Esophagus (tissue), 2 donors: ENCODE results near the gene TMC3. TPM values are rescaled to one million over a fixed set of nuclear protein-coding genes. Genes with fewer than 3 reads are reported as not detected.
"Not testable (repeated sequence)": the region's sequence is repeated elsewhere in the genome, so short reads cannot be mapped to it uniquely, and the experiment has no call there.

Experiments used
- H3K27ac ChIP-seq, 2 donors: one replicate each; pipeline ENCODE4 v1.5.1; 2013; ENCODE audit warnings: low read depth in 2 of 2, mild to moderate bottlenecking in 2 of 2, inconsistent platforms in 1 of 2, low read length in 1 of 2, moderate library complexity in 1 of 2
- H3K27me3 ChIP-seq, 2 donors: one replicate each; pipeline ENCODE4 v1.6.1; 2013; ENCODE audit warnings: low read length in 2 of 2, control low read depth in 1 of 2, mild to moderate bottlenecking in 1 of 2; ENCODE audit not compliant: insufficient read depth in 2 of 2, control insufficient read depth in 1 of 2
- H3K36me3 ChIP-seq, 2 donors: one replicate each; pipeline ENCODE4 v1.6.1; 2013; ENCODE audit warnings: low read length in 1 of 2; ENCODE audit not compliant: control insufficient read depth in 2 of 2, insufficient read depth in 2 of 2
- H3K4me1 ChIP-seq, 2 donors: one replicate each; pipeline ENCODE4 v1.6.1; 2013; ENCODE audit warnings: low read length in 1 of 2; ENCODE audit not compliant: control insufficient read depth in 2 of 2, insufficient read depth in 2 of 2
- H3K4me3 ChIP-seq, 2 donors: one replicate each; pipeline ENCODE4 v1.5.1; 2013; ENCODE audit warnings: low read length in 2 of 2, mild to moderate bottlenecking in 2 of 2, low read depth in 1 of 2, moderate library complexity in 1 of 2
- H3K9me3 ChIP-seq, 2 donors: one replicate each; pipeline ENCODE4 v1.6.1; 2013; ENCODE audit warnings: mild to moderate bottlenecking in 2 of 2, low read depth in 1 of 2, low read length in 1 of 2, moderate library complexity in 1 of 2; ENCODE audit not compliant: control insufficient read depth in 2 of 2, insufficient read depth in 1 of 2
- WGBS, 2 donors: extraction: QIAGEN DNeasy Blood & Tissue Kit; methylation state at CpG; one replicate each; pipeline ENCODE4 v1.1.7; 2013; 5-methylcytosine and 5-hydroxymethylcytosine counted together
- polyA plus RNA-seq, 2 donors: library from polyadenylated mRNA; stranded (reverse); fragments of 200-250 nt; gene quantifications; one replicate each; pipeline ENCODE4 v1.2.3, GENCODE V29; 2013
- donor health status: healthy with polysubstance abuse.
- donor health status: Bipolar disorder and iron deficiency.

Gene TMC3
- polyA plus RNA-seq, 2 donors, result not detected

DNA sequence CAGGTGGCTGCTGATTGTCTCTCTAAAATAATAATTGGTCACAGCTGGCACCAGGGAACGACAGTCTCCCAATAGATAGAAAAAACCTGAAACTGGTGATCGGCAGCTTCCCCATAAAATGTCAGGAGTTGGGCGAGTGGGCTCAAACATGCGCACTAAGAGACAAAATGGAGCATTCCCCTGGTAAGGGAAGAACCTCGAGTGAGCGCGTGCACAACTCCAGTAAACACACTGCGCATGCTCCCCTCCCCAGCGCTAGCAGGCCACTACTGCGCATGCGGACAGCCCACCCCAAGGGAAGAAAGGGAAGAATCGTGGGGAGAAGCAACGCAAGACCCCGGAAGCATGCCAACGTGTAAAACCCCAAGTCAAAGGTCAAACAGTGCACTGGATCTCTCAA, 42.4 kb downstream of the TMC3 start:
- H3K36me3 ChIP-seq, result no peaks in the 10 kb centered on the region
- H3K4me3 ChIP-seq, result no peak overlapping the region
- no peaks in the 10 kb centered on the region for H3K4me1 ChIP-seq
- no peaks in the 10 kb centered on the region for H3K9me3 ChIP-seq
- no peak overlapping the region for H3K27ac ChIP-seq
- H3K27me3 ChIP-seq, result no peaks in the 10 kb centered on the region
- 91 to 92% methylated on average over 15 of the region's 15 CpGs for WGBS, 2 donors

DNA sequence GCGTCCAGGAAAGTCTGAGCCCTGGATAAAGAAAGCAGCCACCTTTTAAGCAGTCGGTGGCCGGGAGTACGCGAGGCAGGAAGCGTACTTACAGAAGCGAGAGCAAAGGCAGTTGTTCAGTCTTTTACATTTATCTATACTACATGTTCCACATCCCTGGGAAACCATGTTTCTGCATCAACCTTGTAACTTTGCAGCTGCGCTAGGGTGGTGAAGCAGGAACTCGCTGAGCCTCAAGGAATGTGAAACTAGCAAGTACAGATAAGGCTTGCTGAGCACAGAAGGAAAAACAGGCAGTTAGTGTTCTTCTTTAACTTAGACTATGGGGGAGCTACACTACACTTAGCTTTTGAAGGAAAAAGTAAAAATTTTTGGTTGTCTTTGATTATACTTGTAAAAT, 42.9 kb downstream of the TMC3 start:
- not testable (repeated sequence) for H3K36me3 ChIP-seq

DNA sequence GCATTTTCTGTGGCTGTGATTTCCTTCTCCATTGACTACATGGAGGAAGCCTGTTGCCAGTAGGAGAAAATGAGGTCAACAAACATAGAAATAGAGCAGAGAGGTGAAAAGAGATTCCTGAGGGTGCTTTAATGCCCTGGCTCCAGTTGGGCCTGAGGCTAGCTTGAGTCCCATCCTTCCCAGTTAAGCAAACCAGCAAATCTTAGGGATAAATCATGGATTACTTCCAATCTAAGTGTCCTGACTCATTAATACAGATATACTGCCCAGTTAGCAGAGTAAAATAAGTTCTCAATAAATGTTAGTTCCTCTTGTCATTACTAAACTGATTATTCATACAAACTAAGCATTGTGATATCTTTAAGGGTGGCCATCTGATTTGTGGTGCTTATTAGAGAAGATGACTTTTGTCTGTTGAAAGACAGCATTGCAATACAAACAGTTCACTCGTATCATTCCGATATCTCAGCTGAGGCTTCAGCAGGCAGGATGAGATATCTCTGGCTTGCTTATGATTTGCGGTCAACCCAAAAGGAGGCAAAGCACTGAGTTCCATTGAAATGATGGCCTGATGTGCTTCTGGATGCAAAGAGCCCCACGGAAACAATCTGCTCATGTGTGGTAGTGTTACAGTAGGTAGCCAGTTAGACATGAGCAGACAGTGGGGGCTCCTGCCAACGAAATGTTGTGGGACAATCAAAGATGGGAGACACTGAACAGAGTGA, 43.5 kb downstream of the TMC3 start:
- no peaks in the 10 kb centered on the region for H3K4me1 ChIP-seq
- no peaks in the 10 kb centered on the region for H3K27me3 ChIP-seq
- H3K36me3 ChIP-seq, result no peaks in the 10 kb centered on the region
- H3K27ac ChIP-seq, result no peak overlapping the region
- H3K4me3 ChIP-seq, result no peak overlapping the region
- WGBS, 2 donors, result 82 to 93% methylated on average over 5 of the region's 5 CpGs
- no peaks in the 10 kb centered on the region for H3K9me3 ChIP-seq

More for the DNA sequence above, 42.9 kb downstream of the TMC3 start:
- 79 to 87% methylated on average over 9 of the region's 9 CpGs for WGBS, 2 donors
- H3K9me3 ChIP-seq, H3K4me3 ChIP-seq, H3K27ac ChIP-seq, H3K4me1 ChIP-seq, H3K27me3 ChIP-seq: not testable (repeated sequence)

DNA sequence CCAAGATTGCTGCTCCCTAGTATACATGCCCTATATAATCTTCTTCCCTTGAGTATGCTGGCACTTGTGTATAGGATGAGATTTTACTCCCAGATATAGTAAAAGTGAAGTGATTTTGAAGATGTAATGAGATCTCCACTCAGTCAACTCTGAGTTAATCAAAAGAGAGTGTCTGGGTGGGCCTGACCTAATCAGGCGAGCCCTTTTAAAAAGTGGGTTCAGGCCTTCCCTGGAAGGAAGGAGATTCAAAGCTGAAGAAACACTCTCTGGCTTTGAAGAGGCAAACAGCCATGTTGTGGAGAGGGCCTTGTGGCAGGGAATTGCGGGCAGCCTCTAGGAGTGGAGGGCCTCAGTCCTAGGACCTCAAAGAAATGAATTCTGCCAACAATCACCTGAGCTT, 44.6 kb downstream of the TMC3 start:
- Histone ChIP-seq H3K36me3 (no peaks in the 10 kb centered on the region), H3K9me3 (no peaks in the 10 kb centered on the region), H3K4me3 (no peak overlapping the region), H3K27ac (no peak overlapping the region), H3K4me1 (peaks cover 0 to 4% of the 10 kb centered on the region in 2 donors), H3K27me3 (no peaks in the 10 kb centered on the region)
- WGBS, 2 donors, result 95 to 98% methylated on average over 2 of the region's 2 CpGs

DNA sequence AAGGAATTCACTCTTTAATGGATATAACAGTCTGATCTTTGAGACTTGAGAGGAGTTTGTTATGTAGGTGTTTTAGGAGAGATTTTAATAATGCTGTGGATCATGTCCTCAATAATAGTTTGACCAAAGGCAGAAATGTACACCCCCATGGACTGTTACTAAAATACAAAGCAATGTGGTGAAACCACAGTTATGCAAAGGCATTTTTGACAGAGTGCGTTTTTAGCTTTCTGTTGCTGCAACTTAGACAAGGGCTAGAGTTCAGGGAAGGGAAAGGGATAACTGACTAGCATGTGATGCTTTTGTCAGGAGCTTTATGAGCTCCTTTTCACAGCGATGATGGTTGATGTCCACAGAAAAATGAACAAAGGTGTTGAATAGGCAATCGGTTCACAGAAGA, 46.5 kb downstream of the TMC3 start:
- no peaks in the 10 kb centered on the region for H3K27me3 ChIP-seq
- 84 to 88% methylated on average over 3 of the region's 3 CpGs for WGBS, 2 donors
- H3K4me3 ChIP-seq, result no peak overlapping the region
- H3K27ac ChIP-seq, result no peak overlapping the region
- no peaks in the 10 kb centered on the region for H3K9me3 ChIP-seq
- peaks cover 0 to 4% of the 10 kb centered on the region in 2 donors for H3K4me1 ChIP-seq
- H3K36me3 ChIP-seq, result no peaks in the 10 kb centered on the region

DNA sequence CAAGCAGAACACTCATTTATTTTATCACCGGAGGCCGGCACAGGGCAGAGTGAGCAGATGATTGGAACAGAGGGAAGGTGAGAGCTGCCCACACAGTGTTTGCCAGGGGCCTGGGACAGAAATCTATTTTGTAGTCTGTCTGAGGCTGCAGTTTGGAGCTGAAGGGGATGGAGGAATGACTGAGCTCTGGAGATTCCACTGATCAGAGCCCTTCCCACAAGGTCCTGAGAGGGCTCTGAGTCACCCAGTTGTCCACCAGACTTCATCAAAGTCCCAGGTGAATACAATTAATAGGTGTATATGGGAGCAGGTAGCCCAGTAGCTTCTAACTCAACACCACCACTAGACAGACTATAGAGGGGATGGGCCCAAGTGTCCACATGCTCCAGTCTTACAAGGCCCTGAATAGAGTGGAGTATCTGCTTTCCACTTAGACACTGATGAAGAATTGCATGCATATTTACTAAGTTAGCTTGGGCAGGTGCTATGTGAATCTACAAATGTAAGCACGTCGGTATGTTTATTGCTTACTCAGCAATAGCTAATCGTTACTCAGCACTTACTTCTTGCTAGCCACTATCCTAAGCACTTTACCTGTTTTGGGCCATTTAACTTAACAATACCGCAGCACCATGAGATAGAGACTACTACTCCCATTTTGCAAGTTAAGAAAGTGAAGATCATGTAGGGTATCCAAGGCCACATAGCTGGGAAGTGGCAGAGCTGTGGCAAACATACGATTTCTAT, 47.4 kb downstream of the TMC3 start:
- Histone ChIP-seq H3K36me3 (peaks cover 0 to 4% of the 10 kb centered on the region in 2 donors), H3K4me1 (peaks cover 0 to 4% of the 10 kb centered on the region in 2 donors), H3K9me3 (no peaks in the 10 kb centered on the region), H3K4me3 (no peak overlapping the region), H3K27me3 (no peaks in the 10 kb centered on the region), H3K27ac (no peak overlapping the region)
- WGBS, 2 donors, result 82 to 86% methylated on average over 7 of the region's 7 CpGs

DNA sequence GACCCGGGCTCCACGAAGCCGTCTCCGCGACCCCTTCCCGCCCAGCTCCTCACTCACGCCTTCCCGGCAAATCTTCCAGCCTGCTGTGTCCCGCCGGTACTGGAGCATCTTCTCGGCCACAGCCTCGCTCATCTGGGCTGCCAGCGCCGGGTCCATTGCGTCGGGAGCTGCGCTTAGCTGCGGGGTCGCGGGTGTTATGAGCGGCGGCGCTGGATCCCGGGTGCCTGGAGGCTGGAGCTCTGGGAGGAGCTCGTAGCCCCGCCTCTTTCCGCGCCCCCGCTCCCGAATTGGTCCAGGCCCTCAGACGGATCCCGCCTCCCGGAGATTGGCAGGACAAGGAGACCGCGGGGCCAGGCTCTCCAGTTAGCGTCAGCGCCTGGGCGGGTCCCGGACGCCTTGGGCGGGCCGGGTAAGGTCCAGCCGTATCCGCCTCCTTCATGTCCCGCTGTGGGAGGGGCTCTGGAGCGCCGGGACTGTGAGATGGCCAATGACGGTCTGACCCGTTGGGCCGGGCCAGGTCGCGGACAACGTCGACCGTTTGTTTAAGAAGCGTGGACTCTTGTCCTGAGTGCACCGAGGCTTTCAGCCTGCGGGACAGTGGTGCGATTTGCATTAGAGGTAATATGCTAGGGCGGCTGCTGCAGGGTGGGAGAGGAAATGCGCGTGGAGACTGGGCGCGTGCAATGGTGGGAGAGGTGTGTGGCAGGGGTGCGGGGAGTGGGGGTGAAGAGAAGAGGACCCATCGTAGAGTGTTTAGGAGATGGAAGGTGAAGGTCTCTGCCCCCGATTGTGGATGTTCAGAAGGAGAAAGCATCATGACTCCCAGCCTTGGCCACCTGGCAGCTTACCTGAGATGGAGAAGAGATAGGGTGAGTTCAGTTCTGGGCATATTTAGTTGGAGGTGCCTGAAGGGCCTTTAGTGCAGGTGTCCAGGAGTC, 49.8 kb downstream of the TMC3 start, which contains the start of gene STARD5:
Gene STARD5 (minus strand): TSS at position 198 of the 938 bp plus-strand sequence. CDS start 42 bp downstream, at position 156.
- Histone ChIP-seq H3K36me3 (peaks cover 0 to 15% of the 10 kb centered on the region in 2 donors), H3K27me3 (no peaks in the 10 kb centered on the region), H3K4me1 (peaks cover 0 to 4% of the 10 kb centered on the region in 2 donors), H3K9me3 (no peaks in the 10 kb centered on the region), H3K27ac (peak within 1 kb of the TSS; percentile 93 to 94), H3K4me3 (peak within 1 kb of the TSS; percentile 90 to 92)
- WGBS, 2 donors, result 0 to 1% methylated on average over 67 of the region's 67 CpGs

DNA sequence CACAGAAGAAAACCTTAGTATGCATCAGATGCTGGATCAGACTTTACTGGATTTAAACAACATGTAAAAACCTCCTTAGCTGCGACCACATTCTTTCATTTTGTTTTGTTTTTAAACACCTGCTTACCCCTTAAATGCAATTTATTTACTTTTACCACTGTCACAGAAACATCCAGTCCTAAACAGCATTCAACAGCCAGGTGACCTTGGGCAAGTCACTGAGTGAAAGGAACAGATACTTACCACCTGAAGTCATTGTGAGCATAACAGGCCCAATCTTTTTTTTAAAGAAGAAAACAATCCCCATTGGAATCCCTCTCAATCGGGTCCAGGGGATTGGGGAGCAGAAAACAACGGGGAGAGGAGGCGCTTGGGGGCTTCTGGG, 50.5 kb downstream of the TMC3 start:
- no peaks in the 10 kb centered on the region for H3K27me3 ChIP-seq
- H3K36me3 ChIP-seq, result peaks cover 0 to 21% of the 10 kb centered on the region in 2 donors
- peaks cover 0 to 4% of the 10 kb centered on the region in 2 donors for H3K4me1 ChIP-seq
- H3K27ac ChIP-seq, result peak overlapping the region; percentile 93 to 94
- no peaks in the 10 kb centered on the region for H3K9me3 ChIP-seq
- peak overlapping the region; percentile 90 to 92 for H3K4me3 ChIP-seq
- WGBS, 2 donors, result 10 to 13% methylated on average over 4 of the region's 4 CpGs

DNA sequence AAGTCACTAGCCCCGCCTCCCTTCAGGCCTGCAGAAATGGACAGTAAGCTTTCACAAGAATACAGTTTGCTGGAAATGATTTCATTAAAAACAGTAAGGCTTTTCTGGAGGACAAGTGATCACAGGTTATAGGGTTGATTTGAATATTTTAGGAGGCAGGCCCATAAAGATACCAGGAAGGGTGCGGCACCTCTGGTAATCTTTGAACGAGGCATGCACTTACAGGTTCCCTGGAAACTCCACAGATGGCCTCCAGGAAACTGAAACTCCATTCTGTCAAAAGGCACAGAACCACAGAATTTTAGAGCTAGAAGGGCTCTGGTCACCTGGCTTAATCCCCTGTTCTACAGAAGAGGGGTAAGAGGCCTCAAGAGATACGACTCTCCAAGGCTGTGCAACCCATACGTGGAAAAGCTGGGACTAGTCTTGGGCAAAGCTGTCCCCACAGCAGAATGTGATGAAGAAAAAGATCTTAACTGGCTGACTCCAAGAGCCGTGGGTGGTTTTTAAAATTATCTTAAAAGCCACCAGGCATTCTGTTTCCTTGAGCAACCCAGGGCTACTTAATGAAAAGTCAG, 51.2 kb downstream of the TMC3 start:
- no peaks in the 10 kb centered on the region for H3K27me3 ChIP-seq
- no peaks in the 10 kb centered on the region for H3K9me3 ChIP-seq
- H3K4me1 ChIP-seq, result peaks cover 0 to 4% of the 10 kb centered on the region in 2 donors
- peak overlapping the region; percentile 36 to 90 for H3K4me3 ChIP-seq
- 48 to 57% methylated on average over 6 of the region's 6 CpGs for WGBS, 2 donors
- H3K36me3 ChIP-seq, result peaks cover 4 to 28% of the 10 kb centered on the region in 2 donors
- peak overlapping the region; percentile 93 to 94 for H3K27ac ChIP-seq
